ENCODE data around the gene M1AP.

DNA sequence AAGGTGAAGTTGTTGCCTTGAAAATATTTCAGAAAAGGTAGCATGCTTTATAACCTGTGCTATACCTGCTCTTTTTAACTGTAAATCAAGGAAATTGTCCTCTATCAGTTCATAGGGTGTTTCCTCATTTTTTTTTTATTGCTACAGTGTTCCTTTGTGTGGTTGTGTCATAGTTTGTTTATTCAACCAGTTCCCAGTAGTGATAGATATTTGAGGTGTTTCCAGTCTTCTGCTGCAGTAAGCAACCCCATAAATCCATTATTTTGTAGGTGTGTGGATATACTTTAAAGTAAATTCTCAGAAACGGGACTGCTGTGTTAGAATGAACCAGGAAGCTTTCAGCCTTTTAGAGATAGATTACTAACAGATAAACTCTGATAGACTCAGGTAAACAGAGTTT lies 45.5 kb upstream of the M1AP start:
- TF ChIP-seq CTCF (IDR thresholded peaks at IDR 0.05): no peak
- no peak for TF ChIP-seq ZFX (IDR thresholded peaks at IDR 0.05; ENCODE audit: borderline replicate concordance)
